ENCODE measurements around the gene PER3.

- TF ChIP-seq POLR2A (IDR thresholded peaks at IDR 0.05; ENCODE audit: borderline replicate concordance, extremely low read depth, insufficient read depth, insufficient read length), result no peak
- TF ChIP-seq, protein P1, sequence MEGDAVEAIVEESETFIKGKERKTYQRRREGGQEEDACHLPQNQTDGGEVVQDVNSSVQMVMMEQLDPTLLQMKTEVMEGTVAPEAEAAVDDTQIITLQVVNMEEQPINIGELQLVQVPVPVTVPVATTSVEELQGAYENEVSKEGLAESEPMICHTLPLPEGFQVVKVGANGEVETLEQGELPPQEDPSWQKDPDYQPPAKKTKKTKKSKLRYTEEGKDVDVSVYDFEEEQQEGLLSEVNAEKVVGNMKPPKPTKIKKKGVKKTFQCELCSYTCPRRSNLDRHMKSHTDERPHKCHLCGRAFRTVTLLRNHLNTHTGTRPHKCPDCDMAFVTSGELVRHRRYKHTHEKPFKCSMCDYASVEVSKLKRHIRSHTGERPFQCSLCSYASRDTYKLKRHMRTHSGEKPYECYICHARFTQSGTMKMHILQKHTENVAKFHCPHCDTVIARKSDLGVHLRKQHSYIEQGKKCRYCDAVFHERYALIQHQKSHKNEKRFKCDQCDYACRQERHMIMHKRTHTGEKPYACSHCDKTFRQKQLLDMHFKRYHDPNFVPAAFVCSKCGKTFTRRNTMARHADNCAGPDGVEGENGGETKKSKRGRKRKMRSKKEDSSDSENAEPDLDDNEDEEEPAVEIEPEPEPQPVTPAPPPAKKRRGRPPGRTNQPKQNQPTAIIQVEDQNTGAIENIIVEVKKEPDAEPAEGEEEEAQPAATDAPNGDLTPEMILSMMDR (IDR thresholded peaks at IDR 0.05 in 2 of 3, conservative IDR thresholded peaks at IDR 0.05 in 1 of 3; ENCODE audit: borderline replicate concordance in 1 of 3, insufficient read depth in 1 of 3, low read depth in 2 of 3, low read length in 2 of 3), result no peak
Observed at GRCh38 chr1:7884757-7885156, 100.7 kb downstream of the PER3 start.

Data from HCT116 (cell line).